HG02623 (cell line): ENCODE results near the gene RHPN2.
A peak's percentile ranks its signal among the peaks of the same experiment; 100 is the strongest.
"Not testable (repeated sequence)": the region's sequence is repeated elsewhere in the genome, so short reads cannot be mapped to it uniquely, and the experiment has no call there.

Experiments used
- ATAC-seq: cut with Tn5 transposase; IDR thresholded peaks from one replicate; pipeline ENCODE4 v1.9.1; 2021; ENCODE audit warnings: moderate library complexity; ENCODE audit not compliant: unreplicated experiment

Gene RHPN2

DNA sequence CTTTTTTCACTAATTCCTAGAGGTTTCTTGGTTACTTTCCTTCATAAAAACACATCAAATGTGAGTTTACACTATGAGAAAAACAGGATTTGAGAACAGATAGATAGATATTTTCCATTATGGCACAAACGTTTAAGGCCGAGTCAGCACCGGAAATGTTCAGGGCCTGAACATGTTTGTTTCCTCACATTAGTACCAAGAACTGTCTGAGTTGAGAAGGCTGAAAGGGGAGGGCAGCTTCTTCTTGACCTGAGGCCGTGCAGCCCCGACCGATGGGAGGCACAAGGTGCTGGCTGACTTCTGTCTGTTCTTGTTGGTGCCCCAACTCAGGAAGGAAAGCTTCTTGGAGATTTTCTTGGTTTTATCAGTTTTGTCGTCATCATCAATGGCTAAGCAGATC is 84.9 kb downstream of the RHPN2 start:
- not testable (repeated sequence) for ATAC-seq

DNA sequence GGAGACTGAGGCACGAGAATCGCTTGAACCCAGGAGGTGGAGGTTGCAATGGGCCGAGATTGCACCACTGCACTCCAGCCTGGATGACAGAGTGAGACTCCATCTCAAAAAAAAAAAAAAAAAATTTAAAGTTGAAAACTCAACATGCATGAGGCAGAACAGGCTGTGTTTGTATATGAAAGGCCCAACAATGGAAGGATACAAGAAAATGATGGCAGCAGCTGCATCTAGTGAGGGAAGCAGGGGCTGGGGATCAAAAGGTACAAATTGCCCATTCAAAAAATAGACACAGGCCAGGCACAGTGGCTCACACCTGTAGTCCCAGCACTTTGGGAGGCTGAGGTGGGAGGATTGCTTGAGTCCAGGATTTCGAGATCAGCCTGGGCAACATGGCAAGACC is 86.9 kb downstream of the RHPN2 start:
- not testable (repeated sequence) for ATAC-seq

DNA sequence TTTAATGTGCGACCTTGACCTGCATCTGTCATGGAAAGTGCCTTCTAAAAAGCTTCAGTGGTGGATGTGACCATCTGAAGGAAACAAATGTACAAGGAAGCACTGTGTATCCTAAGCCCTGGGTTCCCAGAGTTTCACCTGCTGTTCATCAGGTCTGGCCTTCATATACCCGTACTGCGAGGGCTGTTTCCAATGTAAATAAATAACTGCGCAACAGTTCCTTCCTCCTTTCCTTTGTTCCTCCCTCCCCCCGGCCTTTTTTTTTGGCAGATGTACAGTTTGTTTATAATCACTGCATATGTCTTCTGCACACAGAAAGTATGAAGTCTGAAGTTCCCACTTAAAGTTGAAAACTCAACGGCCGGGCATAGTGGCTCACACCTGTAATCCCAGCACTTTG is 87.4 kb downstream of the RHPN2 start:
- ATAC-seq: no peak

DNA sequence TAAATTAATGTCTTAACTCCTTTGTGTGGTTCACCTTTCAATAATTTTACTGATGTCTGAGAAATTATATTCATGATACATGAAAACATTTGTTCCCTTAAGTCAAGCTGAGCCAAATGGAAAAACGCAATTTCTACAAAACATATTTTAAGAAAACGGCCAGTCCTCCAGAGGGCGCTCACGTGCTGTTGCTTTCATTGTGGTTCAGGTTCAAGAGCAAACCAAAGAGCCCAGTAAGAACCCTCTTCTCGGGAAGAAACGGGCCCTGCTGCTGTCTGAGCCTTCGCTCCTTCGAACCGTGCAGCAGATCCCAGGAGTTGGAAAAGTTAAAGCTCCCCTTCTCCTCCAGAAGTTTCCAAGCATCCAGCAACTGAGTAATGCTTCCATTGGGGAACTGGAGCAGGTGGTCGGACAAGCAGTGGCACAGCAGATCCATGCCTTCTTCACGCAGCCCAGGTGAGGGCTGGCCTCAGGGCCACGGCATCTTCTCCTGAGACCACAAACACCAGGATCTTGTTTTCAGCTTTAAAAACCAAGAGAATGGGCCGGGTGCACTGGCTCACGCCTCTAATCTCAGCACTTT is 88.4 kb downstream of the RHPN2 start:
- no peak for ATAC-seq

DNA sequence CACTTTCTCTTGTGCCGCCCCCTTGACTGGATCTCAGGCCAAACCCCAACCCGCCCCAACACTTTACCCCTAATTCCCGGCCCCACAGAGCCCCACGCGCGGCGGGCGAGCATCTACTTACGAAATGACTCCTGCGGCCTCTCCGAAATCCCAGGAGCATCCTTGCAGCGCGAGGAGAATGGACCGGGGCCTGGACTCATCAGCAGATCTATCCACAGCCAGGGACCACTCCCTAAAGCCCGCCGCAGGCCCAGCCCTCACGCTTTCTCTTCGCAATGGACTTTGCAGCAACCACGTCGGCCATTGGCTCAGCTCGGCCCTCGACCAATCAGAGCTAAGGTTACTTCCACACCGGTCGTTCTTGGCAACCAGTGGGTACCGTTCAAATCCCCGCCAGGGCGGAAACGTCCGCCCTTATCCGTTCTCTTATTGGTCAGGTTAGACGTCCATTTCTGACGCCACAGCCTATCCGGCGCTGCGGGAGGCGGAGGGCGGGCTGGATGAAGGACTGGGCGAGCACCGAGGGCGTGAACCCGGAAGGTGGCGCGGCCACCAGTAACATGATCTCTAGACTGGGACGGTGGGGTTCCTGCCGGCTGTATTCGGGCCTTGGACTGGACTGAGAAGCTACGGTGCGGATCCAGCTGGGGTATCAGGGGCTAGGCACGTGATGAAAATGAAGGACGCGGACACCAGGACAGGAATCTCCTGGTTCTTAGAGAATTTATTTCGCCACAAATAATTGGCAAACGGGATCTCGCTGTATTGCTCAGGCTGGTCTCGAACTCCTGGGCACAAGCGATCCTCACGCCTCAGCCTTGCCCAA is 92.8 kb downstream of the RHPN2 start, which contains the start of the genes CEP89 and FAAP24:
TSS of gene CEP89 (minus strand) at position 244 of the 826 bp plus-strand sequence. CDS start at position 160, 84 bp downstream.
TSS of gene FAAP24 (plus strand) at position 528 of the 826 bp plus-strand sequence. CDS start 955 bp downstream, outside the sequence.
- ATAC-seq: peak; percentile 97

DNA sequence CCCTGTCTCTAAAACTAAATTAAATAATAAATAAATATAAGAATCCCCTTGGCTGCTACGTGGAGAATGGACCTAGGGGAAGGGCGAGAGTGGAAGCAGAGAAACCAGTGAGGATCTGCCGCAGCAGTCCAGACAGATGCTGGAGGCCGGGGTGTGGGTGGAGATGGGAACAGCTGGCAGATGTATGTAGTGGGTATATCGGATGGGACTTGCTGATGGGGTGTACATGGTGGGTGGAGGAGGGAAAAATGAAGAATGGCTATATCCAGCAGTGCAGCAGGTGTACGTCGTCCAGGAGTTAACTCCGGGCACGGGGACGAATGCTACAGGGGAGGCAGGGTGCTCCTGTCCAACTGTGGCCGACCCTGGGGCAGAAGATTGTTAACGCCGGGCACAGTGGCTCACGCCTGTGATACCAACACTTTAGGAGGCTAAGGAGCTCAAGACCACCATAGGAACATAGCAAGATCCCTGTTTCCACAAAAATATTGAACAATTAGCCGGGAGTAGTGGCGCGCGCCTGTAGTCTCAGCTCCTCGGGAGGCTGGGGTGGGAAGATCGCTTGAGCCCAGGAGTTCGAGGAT is 93.6 kb downstream of the RHPN2 start:
- ATAC-seq: no peak

DNA sequence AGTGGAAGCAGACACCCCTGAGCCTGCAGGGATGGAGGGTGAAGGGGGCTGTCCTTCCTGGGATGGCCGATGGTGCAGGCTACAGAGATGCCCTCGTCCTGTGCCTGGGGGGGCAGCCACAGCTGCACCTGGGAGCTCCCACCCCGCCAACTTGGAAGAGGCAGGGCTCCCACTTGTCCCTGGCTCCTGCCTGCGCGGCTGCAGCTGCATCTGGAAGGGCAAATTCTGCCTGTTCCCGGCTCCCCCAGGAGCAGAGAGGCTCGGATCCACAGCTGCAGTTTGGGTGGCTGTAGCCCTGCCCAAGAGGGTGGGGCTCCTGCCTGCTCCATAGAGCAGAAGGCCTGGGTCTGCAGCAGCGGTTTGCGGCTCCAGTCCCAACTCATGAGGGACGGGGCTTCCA is 95.1 kb downstream of the RHPN2 start:
- no peak for ATAC-seq

DNA sequence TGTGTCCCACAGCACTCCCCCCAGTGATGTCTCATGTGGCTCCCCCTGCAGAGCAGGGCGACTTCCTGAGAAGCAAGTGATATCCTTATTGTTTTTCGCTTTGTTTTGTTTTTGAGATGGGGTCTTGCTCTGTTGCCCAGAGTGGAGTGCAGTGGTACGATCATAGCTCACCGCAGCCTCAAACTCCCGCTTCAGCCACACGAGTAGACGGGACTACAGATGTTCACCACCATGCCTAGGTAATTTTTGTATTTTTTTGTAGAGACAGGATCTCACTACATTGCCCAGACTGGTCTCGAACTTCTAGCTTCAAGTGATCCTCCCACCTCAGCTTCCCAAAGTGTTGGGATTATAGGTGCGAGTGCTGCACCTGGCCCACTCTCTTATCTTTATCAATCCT is 97.9 kb downstream of the RHPN2 start:
- ATAC-seq: no peak

DNA sequence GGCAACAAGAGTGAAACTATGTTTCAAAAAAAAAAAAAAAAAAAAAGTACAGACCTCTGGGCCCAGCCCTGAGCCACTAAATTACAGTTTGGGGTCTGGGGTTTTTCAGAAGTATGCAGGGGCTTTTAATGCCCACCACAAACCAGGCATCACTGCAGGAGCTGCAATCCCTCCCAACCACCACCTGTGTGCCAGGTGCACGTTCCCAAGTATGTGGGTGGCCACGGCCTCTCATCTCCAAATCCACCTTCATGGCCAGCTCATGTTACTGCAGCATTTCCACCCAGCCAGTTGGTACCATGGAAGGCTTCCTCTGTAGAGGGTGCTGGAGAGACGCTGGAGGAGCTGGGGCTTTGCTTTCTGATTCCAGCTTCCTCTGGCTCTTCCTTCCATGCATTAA is 119.4 kb downstream of the RHPN2 start:
- ATAC-seq: no peak

DNA sequence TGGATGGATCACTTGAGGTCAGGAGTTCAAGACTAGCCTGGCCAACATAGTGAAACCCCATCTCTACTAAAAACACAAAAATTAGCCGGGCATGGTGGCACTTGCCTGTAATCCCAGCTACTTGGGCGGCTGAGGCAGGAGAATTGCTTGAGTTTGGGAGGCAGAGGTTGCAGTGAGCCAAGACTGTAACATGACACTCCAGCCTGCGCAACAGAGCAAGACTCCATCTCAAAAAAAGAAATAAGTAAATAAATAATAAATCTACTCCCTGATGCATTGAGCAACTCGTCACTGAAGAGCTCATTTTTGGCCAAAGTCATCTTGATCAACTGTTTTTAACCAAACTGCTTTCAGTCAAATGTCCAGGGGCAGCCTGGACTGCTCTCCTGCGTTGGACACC is 123.4 kb downstream of the RHPN2 start:
- ATAC-seq: not testable (repeated sequence)

DNA sequence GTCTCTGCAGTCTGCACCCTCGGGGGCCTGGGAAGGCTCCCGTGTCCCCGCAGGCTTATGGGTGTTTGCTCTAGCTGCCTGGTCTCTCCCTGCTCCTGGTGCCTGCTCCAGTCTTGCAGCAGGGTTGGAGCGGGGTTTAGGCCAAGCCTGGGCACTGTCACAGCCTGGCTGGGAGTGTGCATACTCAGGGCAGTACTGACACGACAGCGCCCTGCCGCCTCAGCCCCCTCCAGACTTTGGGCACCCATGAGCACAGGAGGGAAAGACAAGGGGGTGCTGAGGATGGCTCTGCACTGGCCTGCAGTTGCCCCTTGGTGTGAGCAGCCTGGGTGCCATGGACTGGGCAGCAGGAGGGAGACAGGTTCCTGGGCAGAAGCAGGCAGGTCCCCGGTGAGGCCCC is 128.6 kb downstream of the RHPN2 start:
- no peak for ATAC-seq

DNA sequence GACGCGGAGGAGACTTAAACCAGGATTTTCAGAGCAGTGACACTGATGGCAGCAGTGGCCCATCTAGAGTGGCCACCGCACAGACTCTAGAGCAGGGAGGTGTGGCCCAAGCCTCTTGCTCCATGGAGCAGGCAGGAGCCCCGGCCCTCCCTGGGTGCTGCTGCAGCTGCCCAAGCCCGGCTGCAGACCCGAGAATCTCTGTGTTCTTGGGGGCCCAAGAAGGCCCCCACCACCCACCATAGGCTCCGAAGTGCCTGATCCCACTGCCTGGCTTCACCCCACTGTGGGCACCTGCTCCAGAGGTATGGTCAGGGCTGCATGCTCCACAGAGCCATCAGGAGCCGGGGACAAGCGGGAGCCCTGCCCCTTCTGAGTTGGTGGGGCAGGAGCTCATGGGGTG is 129.1 kb downstream of the RHPN2 start:
- ATAC-seq: no peak

DNA sequence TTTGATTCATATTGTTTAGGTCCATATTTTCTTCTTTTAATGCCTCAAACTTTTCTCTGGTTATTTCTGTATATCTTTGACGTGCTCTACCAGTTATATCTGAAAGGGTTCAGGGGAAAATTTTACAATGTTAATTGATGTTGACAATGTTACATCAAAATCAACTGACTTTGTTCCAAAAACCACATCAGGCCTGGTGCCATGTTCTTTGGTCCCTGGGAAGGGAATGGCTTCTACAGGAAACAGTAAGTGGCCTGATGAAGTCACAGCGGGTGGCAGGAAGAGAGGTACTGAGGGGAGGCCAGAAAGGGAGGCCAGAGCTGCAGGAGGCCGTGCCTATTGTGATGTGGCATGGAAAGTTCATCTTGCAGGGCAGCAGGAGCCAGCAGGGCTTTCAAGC is 131.1 kb downstream of the RHPN2 start:
- ATAC-seq: no peak

DNA sequence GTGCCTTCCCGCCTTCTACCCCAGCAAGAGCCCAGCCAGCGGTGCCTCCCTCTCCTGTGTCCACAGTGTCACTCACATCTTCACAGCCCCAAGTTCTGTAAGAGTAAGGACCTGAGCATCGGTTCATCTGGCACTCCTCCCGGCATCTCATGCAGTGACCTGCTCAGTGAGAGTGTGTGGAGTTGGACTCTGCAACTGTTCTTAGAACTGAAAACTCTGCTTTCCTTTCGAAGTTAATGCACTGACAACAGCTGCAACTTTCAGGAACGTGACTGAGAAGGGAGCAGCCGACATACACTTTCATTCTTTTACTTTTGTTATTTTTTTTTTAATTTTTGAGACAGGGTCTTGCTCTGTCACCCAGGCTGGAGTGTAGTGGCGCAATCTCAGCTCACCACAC is 134.1 kb downstream of the RHPN2 start:
- ATAC-seq: no peak

DNA sequence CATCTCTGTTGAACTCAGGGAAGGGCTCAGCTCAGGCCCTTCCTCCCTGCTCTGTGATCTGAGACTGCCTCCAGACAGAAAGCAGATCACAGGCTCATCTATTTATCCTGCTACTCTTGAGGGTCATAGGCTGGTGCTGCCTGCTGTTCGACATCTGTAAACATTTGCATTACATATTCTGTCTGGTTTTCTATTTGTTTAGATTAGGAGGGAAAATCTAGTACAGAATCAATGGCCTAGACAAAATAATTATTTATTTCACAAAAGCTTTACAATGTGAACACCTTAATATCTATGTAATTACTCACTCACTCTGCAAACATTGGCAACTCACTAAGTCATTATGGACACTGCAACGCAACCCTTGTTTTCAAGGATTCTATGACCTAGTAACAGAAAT is 135.9 kb downstream of the RHPN2 start:
- ATAC-seq: no peak
